HG03025 (cell line): ENCODE measurements around the gene GRM2.

ENCODE experiments used
- ATAC-seq: cut with Tn5 transposase; IDR thresholded peaks from one replicate; pipeline ENCODE4 v1.9.1; 2021; ENCODE audit warnings: mild to moderate bottlenecking, moderate library complexity; ENCODE audit not compliant: unreplicated experiment, low FRiP score

GRM2 gene

GRCh38 chr3:51706788-51707731 lies at the start of gene GRM2:
Gene GRM2, plus strand, starts transcription at chr3:51707068. Its CDS starts 1,916 bp downstream, at chr3:51708984.
- ATAC-seq: no peak

- no peak for ATAC-seq
These were observed 49.6 kb upstream of the GRM2 start for GRCh38 chr3:51657234-51657633.

- ATAC-seq: no peak
These were observed 46.9 kb upstream of the GRM2 start for GRCh38 chr3:51659942-51660341.

- no peak for ATAC-seq
These were observed 44.4 kb upstream of the GRM2 start for GRCh38 chr3:51662456-51662855.

GRCh38 chr3:51668756-51669155 lies 38.1 kb upstream of the GRM2 start:
- ATAC-seq: no peak

- no peak for ATAC-seq
These were observed 37.4 kb upstream of the GRM2 start for GRCh38 chr3:51669241-51670052.

- no peak for ATAC-seq
These were observed 36.6 kb upstream of the GRM2 start for GRCh38 chr3:51670053-51670822.

GRCh38 chr3:51670823-51671733 lies 35.8 kb upstream of the GRM2 start, which contains the start of gene TEX264:
Gene TEX264, plus strand, starts transcription at chr3:51671252. Its CDS starts 3,053 bp downstream, at chr3:51674305.
- ATAC-seq: peak; percentile 78

- peak; percentile 24 for ATAC-seq
These were observed 35.0 kb upstream of the GRM2 start for GRCh38 chr3:51671734-51672475.

- ATAC-seq: no peak
These were observed 33.6 kb upstream of the GRM2 start for GRCh38 chr3:51673181-51673801.

- ATAC-seq: no peak
These were observed 32.8 kb upstream of the GRM2 start for GRCh38 chr3:51673802-51674654.

- no peak for ATAC-seq
These were observed 31.7 kb upstream of the GRM2 start for GRCh38 chr3:51675201-51675611.

GRCh38 chr3:51676102-51676640 lies 30.7 kb upstream of the GRM2 start:
- ATAC-seq: no peak

- ATAC-seq: no peak
These were observed 29.5 kb upstream of the GRM2 start for GRCh38 chr3:51677358-51677757.

- ATAC-seq: no peak
These were observed 28.7 kb upstream of the GRM2 start for GRCh38 chr3:51678186-51678585.

GRCh38 chr3:51678641-51679040 lies 28.2 kb upstream of the GRM2 start:
- no peak for ATAC-seq

GRCh38 chr3:51679318-51679717 lies 27.6 kb upstream of the GRM2 start:
- ATAC-seq: no peak
